Measurements from ENCODE around the gene TGM5. TPM values are rescaled to one million over a fixed set of nuclear protein-coding genes. Genes with fewer than 3 reads are reported as not detected.

Gene TGM5
- total and polyA plus RNA-seq, 4 donors = 0.15 TPM; not detected in 3

DNA sequence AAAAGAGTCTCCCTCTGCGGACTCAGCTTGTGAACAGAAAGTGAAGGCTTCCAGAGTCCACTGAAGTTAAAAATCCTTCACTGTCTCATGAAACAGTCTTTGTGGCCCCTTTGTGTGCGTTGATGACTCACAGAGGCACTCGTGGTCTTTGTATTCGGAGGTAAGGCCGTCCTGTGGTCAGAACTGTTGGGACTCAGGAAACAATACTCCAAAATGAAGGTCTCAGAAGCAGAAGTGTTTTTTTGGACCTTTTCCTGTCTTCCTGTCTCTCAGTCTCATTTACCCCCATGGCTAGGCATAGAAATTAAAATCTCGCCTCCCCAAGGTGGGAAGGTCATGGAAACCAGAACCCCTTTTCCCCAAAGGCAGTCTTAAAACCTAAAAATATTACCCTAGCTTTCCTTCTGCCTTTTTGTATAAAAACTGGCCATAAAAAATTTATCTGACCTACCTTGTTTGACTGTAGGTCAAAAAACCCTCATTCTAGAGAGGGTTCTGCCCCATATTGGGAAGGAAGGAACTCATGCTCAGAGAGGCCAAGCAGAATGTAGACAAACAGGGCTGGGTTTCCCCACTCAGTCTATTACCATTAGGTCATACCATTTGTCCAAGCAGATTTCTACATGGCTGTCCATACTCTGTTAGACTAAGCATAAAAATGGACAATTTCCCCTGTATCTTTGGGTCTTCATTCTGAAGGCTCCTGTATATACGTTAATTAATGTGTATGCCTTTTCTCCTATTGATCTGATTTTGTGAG is 26.8 kb downstream of the TGM5 start:
- TF ChIP-seq, protein P1, sequence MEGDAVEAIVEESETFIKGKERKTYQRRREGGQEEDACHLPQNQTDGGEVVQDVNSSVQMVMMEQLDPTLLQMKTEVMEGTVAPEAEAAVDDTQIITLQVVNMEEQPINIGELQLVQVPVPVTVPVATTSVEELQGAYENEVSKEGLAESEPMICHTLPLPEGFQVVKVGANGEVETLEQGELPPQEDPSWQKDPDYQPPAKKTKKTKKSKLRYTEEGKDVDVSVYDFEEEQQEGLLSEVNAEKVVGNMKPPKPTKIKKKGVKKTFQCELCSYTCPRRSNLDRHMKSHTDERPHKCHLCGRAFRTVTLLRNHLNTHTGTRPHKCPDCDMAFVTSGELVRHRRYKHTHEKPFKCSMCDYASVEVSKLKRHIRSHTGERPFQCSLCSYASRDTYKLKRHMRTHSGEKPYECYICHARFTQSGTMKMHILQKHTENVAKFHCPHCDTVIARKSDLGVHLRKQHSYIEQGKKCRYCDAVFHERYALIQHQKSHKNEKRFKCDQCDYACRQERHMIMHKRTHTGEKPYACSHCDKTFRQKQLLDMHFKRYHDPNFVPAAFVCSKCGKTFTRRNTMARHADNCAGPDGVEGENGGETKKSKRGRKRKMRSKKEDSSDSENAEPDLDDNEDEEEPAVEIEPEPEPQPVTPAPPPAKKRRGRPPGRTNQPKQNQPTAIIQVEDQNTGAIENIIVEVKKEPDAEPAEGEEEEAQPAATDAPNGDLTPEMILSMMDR (IDR thresholded peaks at IDR 0.05; ENCODE audit: control extremely low read depth, extremely low read depth) = no peak
- Histone ChIP-seq H3K9ac (ENCODE audit: insufficient read depth in 1 of 2, low read length in 2 of 2) (no peak overlapping the region), H3K4me3 (no peak overlapping the region), H3K4me1 (ENCODE audit: control insufficient read depth in 5 of 5, insufficient read depth in 5 of 5, low read length in 5 of 5) (no peaks in the 10 kb centered on the region), H3K27ac (ENCODE audit: low read depth in 1 of 2, low read length in 1 of 2) (no peak overlapping the region), H3K9me3 (ENCODE audit: control insufficient read depth in 4 of 4, insufficient read depth in 3 of 4, low read length in 3 of 4) (peaks cover 0 to 2% (median 0%) of the 10 kb centered on the region in 4 donors), H3K27me3 (ENCODE audit: control insufficient read depth in 3 of 3, insufficient read depth in 3 of 3, low read length in 2 of 3) (no peaks in the 10 kb centered on the region), H3K36me3 (ENCODE audit: control insufficient read depth in 4 of 4, insufficient read depth in 4 of 4, low read length in 4 of 4) (no peaks in the 10 kb centered on the region)
- DNase-seq (no peak), ATAC-seq (ENCODE audit: insufficient read depth, low FRiP score) (no peak)
- 38 to 53% methylated on average over 7 of the region's 7 CpGs for WGBS, 2 donors

DNA sequence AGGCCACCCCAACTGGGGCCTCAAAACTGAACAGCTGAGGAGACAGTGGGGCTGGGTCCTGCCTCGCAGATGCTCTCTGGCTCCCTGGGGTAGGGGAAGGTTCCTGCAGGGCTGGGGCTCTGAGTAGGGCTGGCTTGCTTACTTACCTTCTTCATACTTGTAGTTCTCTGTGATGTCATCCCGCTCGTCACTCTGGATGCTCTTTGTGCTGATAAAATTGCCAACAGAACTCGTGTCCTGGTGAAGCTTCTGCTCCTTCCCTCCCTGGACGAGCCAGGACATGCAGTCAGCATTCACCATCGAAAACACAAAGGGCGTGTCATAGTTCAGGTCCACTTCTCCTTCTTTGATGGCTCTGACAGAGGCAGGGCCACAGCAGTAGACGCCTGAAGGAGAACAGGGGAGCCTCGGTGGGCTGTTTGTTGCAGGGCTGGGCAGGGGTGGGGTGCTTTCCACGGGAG is 28.0 kb downstream of the TGM5 start:
- ATAC-seq (ENCODE audit: insufficient read depth, low FRiP score) = no peak
- Histone ChIP-seq H3K4me3 (no peak overlapping the region), H3K36me3 (ENCODE audit: control insufficient read depth in 4 of 4, insufficient read depth in 4 of 4, low read length in 4 of 4) (no peaks in the 10 kb centered on the region), H3K9me3 (ENCODE audit: control insufficient read depth in 4 of 4, insufficient read depth in 3 of 4, low read length in 3 of 4) (peaks cover 0 to 2% (median 0%) of the 10 kb centered on the region in 4 donors), H3K9ac (ENCODE audit: insufficient read depth in 1 of 2, low read length in 2 of 2) (no peak overlapping the region), H3K27ac (ENCODE audit: low read depth in 1 of 2, low read length in 1 of 2) (no peak overlapping the region), H3K4me1 (ENCODE audit: control insufficient read depth in 5 of 5, insufficient read depth in 5 of 5, low read length in 5 of 5) (no peaks in the 10 kb centered on the region), H3K27me3 (ENCODE audit: control insufficient read depth in 3 of 3, insufficient read depth in 3 of 3, low read length in 2 of 3) (no peaks in the 10 kb centered on the region)
- no peak for DNase-seq
- 43 to 65% methylated on average over 10 of the region's 10 CpGs for WGBS, 2 donors
- TF ChIP-seq, protein P1 (IDR thresholded peaks at IDR 0.05; ENCODE audit: control extremely low read depth, extremely low read depth) = no peak

DNA sequence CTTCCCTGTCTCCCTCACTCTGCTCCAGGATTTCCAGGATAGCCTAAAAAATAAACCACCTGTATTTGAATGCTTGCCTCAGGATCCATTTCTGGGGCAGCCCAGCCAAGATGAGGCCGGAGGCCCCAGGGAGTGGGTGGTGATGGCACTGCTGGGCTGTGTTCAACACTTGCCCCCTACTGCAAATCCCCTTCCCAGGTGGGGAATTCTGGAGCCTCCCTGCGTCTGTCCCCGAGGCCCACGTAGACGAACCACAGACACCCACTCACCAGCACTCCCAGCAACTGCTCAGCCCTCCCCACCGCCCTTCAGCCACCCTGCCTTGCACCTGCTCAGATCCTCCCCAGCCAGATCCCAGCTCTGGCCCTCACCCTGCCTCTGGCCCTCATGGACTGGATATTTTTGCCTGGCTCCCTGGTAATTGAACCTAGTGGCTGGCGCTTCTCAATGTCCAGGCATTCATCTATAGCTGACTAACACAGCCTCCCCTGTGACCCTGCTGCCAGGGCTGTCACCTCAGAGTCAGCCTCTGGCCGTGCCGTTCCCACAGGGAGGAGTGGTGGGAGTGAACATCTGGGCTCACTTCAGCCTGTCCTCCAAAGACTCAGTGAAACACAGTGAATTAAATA is 28.8 kb downstream of the TGM5 start:
- Histone ChIP-seq H3K27ac (ENCODE audit: low read depth in 1 of 2, low read length in 1 of 2) (no peak overlapping the region), H3K4me1 (ENCODE audit: control insufficient read depth in 5 of 5, insufficient read depth in 5 of 5, low read length in 5 of 5) (peaks cover 0 to 2% (median 0%) of the 10 kb centered on the region in 5 donors), H3K4me3 (no peak overlapping the region), H3K27me3 (ENCODE audit: control insufficient read depth in 3 of 3, insufficient read depth in 3 of 3, low read length in 2 of 3) (no peaks in the 10 kb centered on the region), H3K9me3 (ENCODE audit: control insufficient read depth in 4 of 4, insufficient read depth in 3 of 4, low read length in 3 of 4) (peaks cover 0 to 2% (median 0%) of the 10 kb centered on the region in 4 donors), H3K36me3 (ENCODE audit: control insufficient read depth in 4 of 4, insufficient read depth in 4 of 4, low read length in 4 of 4) (no peaks in the 10 kb centered on the region), H3K9ac (ENCODE audit: insufficient read depth in 1 of 2, low read length in 2 of 2) (no peak overlapping the region)
- TF ChIP-seq, protein P1 (IDR thresholded peaks at IDR 0.05; ENCODE audit: control extremely low read depth, extremely low read depth) = no peak
- DNase-seq (no peak), ATAC-seq (ENCODE audit: insufficient read depth, low FRiP score) (no peak)
- WGBS, 2 donors = 77 to 83% methylated on average over 9 of the region's 9 CpGs
